ENCODE measurements around the gene KDM2B. TPM values are rescaled to one million over a fixed set of nuclear protein-coding genes. Genes with fewer than 3 reads are reported as not detected.
"Not testable (repeated sequence)": the region's sequence is repeated elsewhere in the genome, so short reads cannot be mapped to it uniquely, and the experiment has no call there.

KDM2B gene
- total RNA-seq, 2 donors from 2014 or later: 35.9 to 60.1 TPM

- H3K4me3 Mint-ChIP-seq: no peak overlapping the region
- H3K27me3 Mint-ChIP-seq: no peaks in the 10 kb centered on the region
Measured at GRCh38 chr12:121603581-121603980, 22.8 kb upstream of the KDM2B start.

DNA sequence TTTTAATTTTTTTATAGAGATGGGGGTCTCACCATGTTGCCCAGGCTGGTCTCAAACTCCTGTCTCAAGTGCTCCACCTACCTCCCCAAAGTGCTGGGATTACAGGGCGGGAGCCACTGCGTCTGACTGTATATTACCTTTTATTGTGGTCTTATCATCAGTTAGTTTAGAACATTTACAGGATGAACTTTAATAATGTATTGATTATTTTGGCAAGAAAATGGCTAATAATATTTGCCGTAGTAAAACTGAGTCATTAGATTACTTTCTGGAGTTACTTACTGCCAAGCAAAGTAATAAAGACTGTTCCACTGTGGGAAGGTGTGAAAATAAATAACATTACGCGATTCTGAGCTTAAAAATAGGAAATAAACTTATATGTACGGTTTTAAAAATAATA, 21.9 kb upstream of the KDM2B start:
- Mint-ChIP-seq H3K27me3 (no peaks in the 10 kb centered on the region), H3K4me3 (no peak overlapping the region), H3K4me1 (ENCODE audit: low read depth in 2 of 2) (peaks cover 0 to 2% of the 10 kb centered on the region in 2 donors), H3K36me3 (no peaks in the 10 kb centered on the region), H3K27ac (no peak overlapping the region), H3K9me3 (no peaks in the 10 kb centered on the region)
- no peak for ATAC-seq
- no peak for DNase-seq (ENCODE audit: low spot score)

More at GRCh38 chr12:121603581-121603980, 22.8 kb upstream of the KDM2B start:
- Mint-ChIP-seq H3K27ac (no peak overlapping the region), H3K4me1 (ENCODE audit: low read depth in 2 of 2) (peaks cover 3 to 4% of the 10 kb centered on the region in 2 donors), H3K9me3 (no peaks in the 10 kb centered on the region), H3K36me3 (no peaks in the 10 kb centered on the region)
- no peak for DNase-seq (ENCODE audit: low spot score)
- ATAC-seq: no peak

DNA sequence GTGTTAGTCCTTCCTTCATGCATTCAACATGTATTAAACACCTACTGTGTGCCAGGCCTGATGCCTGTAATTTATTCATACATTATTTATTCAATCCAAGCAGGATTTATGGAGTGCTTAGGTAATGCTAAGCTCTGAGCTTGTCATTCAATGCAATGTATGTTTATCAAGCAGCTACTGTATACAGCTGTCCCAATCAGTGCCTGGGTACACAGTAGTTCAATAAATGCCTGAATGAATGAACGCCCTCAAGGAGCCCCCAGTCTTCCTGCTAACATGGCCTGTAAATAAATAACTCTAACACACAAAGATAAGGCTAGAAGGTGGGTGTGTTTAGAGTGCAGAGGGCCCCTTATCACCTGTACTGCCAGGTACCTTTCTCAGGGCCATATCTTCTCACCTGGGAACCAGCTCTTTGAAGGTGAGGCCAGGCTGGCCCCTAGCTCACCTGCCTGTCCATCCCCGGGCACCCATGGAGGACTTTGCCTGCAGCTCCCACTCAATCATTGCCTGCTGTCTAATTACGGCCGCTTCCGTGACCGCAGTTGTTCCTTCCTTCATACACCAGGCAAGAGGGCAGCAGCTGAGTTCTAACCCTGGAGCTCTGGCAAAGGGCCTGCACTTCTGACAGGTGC, 20.0 kb upstream of the KDM2B start:
- Mint-ChIP-seq H3K9me3 (no peaks in the 10 kb centered on the region), H3K4me1 (ENCODE audit: low read depth in 2 of 2) (peaks cover 0 to 2% of the 10 kb centered on the region in 2 donors), H3K27me3 (no peaks in the 10 kb centered on the region), H3K4me3 (no peak overlapping the region), H3K27ac (no peak overlapping the region), H3K36me3 (no peaks in the 10 kb centered on the region)
- no peak for DNase-seq (ENCODE audit: low spot score)
- no peak for ATAC-seq

DNA sequence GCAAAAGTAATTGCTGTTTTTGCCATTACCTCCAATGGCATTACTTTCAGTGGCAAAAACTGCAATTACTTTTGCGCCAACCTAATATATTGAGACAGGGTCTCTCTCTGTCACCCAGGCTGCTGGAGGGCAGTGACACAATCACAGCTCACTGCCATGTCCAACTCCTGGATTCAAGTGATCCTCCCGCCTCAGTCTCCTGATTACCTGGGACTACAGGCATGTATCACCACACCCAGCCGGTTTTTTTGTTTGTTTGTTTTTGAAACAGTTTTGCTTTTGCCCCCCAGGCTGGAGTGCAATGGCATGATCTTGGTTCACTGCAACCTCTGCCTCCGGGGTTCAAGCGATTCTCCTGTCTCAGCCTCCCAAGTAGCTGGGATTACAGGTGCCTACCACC, 15.7 kb upstream of the KDM2B start:
- no peak overlapping the region for H3K4me3 Mint-ChIP-seq
- no peaks in the 10 kb centered on the region for H3K9me3 Mint-ChIP-seq
- no peaks in the 10 kb centered on the region for H3K27me3 Mint-ChIP-seq
- peaks cover 10% of the 10 kb centered on the region in 2 donors for H3K4me1 Mint-ChIP-seq (ENCODE audit: low read depth in 2 of 2)
- H3K36me3 Mint-ChIP-seq: no peaks in the 10 kb centered on the region
- DNase-seq (ENCODE audit: low spot score) (no peak), ATAC-seq (no peak)
- no peak overlapping the region for H3K27ac Mint-ChIP-seq

DNA sequence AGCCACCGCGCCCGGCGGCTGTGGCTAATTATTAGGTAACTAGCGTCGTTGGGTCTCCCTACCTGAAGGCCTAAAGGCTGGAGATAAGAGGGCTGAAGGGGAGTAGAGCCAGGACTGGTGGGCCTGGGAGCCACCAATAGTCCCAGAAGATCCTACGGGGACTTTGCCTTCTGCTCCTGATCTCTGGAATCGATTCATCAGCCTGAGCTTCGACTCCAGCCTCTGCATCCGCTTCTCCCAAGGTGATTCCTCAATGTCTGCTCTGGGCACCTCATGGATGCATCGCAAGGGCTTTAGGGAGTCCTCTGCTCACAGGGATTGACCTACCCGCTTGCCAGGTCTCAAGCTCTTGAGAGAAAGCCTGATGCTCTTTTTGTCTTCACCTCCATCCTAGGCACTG, 14.7 kb upstream of the KDM2B start:
- no peak for DNase-seq (ENCODE audit: low spot score)
- ATAC-seq: no peak
- Mint-ChIP-seq H3K4me3 (no peak overlapping the region), H3K36me3 (no peaks in the 10 kb centered on the region), H3K9me3 (no peaks in the 10 kb centered on the region), H3K4me1 (ENCODE audit: low read depth in 2 of 2) (peaks cover 20% of the 10 kb centered on the region in 2 donors), H3K27ac (no peak overlapping the region), H3K27me3 (no peaks in the 10 kb centered on the region)

DNA sequence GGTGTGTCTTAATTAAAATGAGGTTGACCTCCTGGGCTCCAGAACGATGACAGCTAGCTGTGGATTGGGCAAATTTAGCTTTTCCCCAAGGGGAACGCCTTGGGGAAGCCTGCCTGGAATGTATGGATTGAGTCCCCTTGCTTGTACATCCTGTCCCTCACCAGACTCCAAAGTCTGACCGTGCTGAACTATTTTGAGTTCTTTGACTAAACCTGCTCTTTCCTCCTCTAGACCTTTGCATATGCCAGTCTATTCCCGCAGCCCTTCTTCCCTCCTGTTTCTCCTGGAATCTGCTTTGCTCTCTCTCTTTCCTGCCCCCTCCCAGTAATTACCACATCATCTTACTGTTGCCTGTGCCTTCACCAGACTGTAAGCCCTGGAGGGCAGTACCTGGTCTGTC, 11.5 kb upstream of the KDM2B start:
- Mint-ChIP-seq H3K27me3 (no peaks in the 10 kb centered on the region), H3K4me3 (peak overlapping the region; percentile 4), H3K4me1 (ENCODE audit: low read depth in 2 of 2) (peaks cover 23 to 24% of the 10 kb centered on the region in 2 donors), H3K36me3 (no peaks in the 10 kb centered on the region), H3K9me3 (no peaks in the 10 kb centered on the region), H3K27ac (peak overlapping the region; percentile 69 to 90)
- ATAC-seq: no peak
- no peak for DNase-seq (ENCODE audit: low spot score)

GRCh38 chr12:121590476-121591143, 9.8 kb upstream of the KDM2B start:
- Mint-ChIP-seq H3K27ac (peak overlapping the region; percentile 90 to 96), H3K4me3 (peak overlapping the region; percentile 60), H3K27me3 (no peaks in the 10 kb centered on the region), H3K9me3 (no peaks in the 10 kb centered on the region), H3K36me3 (no peaks in the 10 kb centered on the region), H3K4me1 (ENCODE audit: low read depth in 2 of 2) (peaks cover 23 to 24% of the 10 kb centered on the region in 2 donors)
- peak; percentile 78 for DNase-seq (ENCODE audit: low spot score)
- ATAC-seq: peak; percentile 83 to 88

GRCh38 chr12:121584885-121585284, 4.1 kb upstream of the KDM2B start:
- not testable (repeated sequence) for ATAC-seq; H3K9me3 Mint-ChIP-seq; H3K4me3 Mint-ChIP-seq; H3K27me3 Mint-ChIP-seq; H3K36me3 Mint-ChIP-seq; H3K27ac Mint-ChIP-seq; DNase-seq (ENCODE audit: low spot score)
- peaks cover 25% of the 10 kb centered on the region in 2 donors for H3K4me1 Mint-ChIP-seq (ENCODE audit: low read depth in 2 of 2)

GRCh38 chr12:121583334-121583661, 2.5 kb upstream of the KDM2B start:
- not testable (repeated sequence) for H3K4me3 Mint-ChIP-seq; H3K27me3 Mint-ChIP-seq; DNase-seq (ENCODE audit: low spot score); H3K27ac Mint-ChIP-seq; ATAC-seq; H3K9me3 Mint-ChIP-seq; H3K36me3 Mint-ChIP-seq
- H3K4me1 Mint-ChIP-seq (ENCODE audit: low read depth in 2 of 2): peaks cover 28% of the 10 kb centered on the region in 2 donors

DNA sequence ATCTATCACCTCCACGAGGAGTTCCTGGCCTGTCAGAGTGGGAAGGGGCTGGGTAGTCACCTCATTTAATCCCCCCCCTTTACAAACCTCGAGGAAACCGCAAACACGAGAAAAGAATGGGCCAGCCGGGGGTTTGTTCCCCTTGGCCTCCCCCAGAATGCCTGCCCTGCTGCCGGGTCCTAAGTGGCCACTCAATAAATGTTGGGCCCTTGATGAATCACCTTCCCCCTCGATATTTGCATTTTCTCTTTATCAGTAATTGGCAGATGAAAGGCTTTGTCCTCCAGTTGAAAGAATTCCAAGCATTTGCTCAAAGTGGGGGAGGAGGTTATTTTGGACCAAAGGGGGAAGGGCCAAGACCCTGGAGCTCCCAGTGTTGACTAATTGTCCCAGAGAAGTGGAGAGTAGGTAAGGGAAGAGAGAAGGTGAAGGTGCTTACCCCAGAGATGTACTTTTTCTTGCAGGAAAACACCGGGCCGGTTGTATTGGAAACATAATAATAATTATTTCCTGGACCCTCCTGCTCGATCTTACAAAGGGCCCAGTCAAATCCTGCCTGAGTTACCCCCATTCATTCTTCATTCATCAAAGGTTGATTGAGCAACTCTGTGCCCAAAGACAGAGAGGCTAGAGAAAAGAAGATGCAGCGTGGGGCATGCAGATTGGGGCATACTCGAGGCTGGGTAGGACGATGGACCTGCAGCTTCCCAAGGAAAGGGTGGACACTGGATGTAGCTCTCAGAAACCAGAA, 1.9 kb upstream of the KDM2B start:
- Mint-ChIP-seq H3K27ac (peak overlapping the region; percentile 56 to 89), H3K36me3 (no peaks in the 10 kb centered on the region), H3K4me3 (peak overlapping the region; percentile 45)

DNA sequence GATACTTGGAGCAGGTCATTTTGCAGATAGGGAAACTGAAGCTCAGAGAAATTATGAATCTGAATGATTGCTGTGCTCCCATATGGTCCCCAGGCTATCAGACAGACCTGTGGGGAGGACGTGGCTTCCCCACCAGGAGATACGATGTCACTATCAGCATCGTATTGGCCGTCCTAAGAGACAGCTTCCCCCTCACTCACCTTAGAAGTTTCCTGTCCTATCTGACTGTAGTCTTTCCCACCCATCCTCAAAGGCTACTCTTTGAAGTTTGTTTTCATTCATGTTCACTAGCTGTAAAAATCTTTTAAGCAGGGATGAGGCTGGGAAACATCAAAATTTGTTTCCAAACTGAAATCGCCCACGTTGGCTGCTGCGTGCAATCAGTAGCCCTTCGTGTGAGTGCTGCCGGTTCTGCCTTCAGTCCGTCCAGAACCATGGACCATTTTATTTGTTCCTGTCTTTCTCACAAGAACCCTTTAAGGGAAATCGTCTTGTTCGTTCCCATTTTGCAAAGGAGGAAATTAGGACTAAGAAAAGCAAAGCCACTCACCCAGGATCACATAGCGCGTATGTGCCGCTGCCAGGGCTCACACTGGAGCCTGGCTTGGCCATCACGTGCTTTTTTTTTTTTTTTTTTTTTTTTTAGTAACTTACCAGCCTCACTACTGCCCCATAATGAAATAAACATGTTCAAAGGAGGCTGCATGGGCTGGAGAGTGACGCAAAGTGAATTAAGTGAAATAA, 1.0 kb upstream of the KDM2B start:
- Mint-ChIP-seq H3K4me1 (ENCODE audit: low read depth in 2 of 2) (peaks cover 28 to 31% of the 10 kb centered on the region in 2 donors), H3K27ac (peak overlapping the region; percentile 89 to 95), H3K36me3 (no peaks in the 10 kb centered on the region), H3K9me3 (no peaks in the 10 kb centered on the region), H3K4me3 (peak overlapping the region; percentile 96), H3K27me3 (no peaks in the 10 kb centered on the region)
- DNase-seq (ENCODE audit: low spot score) (no peak), ATAC-seq (peak in 1 of 2 donors; percentile 28)

More for the DNA sequence above, 1.9 kb upstream of the KDM2B start:
- DNase-seq (ENCODE audit: low spot score) (no peak), ATAC-seq (no peak)
- H3K4me1 Mint-ChIP-seq (ENCODE audit: low read depth in 2 of 2): peaks cover 28% of the 10 kb centered on the region in 2 donors
- H3K27me3 Mint-ChIP-seq: no peaks in the 10 kb centered on the region
- H3K9me3 Mint-ChIP-seq: no peaks in the 10 kb centered on the region

DNA sequence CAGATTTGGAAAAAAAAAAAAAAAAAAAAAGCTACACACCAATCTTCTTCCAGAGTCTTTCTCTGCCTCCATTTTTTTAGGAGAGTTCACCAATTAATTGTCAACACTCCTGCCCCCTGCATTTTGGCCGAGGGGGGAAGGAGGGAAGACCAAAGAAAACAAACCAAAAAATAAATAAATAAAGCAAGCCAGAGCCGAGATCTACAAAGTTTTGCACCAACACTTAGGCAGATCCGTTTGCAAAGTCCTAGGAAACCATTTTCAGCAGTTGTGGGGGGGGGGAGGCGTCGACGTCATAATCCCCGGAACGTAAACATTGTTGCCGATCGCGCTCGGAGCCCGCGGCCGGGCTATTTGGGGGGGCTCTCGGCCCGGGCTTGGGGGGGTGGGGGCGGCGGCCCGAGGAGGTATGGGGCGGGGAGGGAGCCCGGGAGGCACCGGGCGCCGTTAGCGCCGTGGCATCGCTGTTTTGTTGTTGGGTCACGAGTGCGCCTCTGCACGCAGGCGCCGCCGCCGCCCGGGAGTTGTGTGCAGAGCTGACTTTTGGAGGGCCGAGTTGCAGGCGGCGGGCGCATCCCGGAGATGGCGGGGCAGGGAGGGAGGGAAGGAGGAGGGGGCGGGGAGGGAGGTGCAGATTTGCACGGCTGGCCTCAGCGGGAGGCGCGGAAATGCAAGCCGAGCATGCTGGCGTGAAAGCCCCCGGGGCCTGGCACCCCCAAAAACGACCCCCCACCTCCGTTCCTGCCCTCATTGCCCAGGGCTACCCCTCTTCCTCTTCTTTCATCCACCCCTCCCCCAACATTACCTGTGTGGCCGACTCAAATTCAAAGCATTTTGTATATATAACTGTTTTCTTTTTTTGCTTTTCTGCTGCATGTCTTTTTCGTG, 598 bp downstream of the KDM2B start:
- H3K4me3 Mint-ChIP-seq: peak overlapping the region; percentile 96
- H3K9me3 Mint-ChIP-seq: no peaks in the 10 kb centered on the region
- ATAC-seq: peak; percentile 73 to 75
- peak overlapping the region; percentile 89 to 95 for H3K27ac Mint-ChIP-seq
- H3K27me3 Mint-ChIP-seq: no peaks in the 10 kb centered on the region
- H3K36me3 Mint-ChIP-seq: no peaks in the 10 kb centered on the region
- peak; percentile 77 for DNase-seq (ENCODE audit: low spot score)
- H3K4me1 Mint-ChIP-seq (ENCODE audit: low read depth in 2 of 2): peaks cover 28 to 31% of the 10 kb centered on the region in 2 donors
